Activated CD8-positive, alpha-beta memory T cell treated with anti-CD3 and anti-CD28 coated beads for 24 hours (primary cell): ENCODE measurements around the gene TFIP11.

Source experiments
- DNase-seq: peaks from one replicate; pipeline ENCODE4 v3.0.0-alpha.2; 2020

TFIP11 gene

GRCh38 chr22:26445577-26446275 is 66.5 kb downstream of the TFIP11 start:
- no peak for DNase-seq

GRCh38 chr22:26444777-26445176 is 67.5 kb downstream of the TFIP11 start:
- DNase-seq: no peak

GRCh38 chr22:26443901-26444690 is 68.2 kb downstream of the TFIP11 start:
- DNase-seq: no peak

- no peak for DNase-seq
Observed at GRCh38 chr22:26442086-26442756, 70.1 kb downstream of the TFIP11 start.
